Stimulated activated CD8-positive, alpha-beta memory T cell treated with anti-CD3 and anti-CD28 coated beads, Interleukin-7, amount 100 ng/mL, for 24 hours (primary cell): ENCODE measurements around the gene DOK3.

Source experiments
- DNase-seq: peaks from one replicate; pipeline ENCODE4 v3.0.0-alpha.2; 2020; ENCODE audit warnings: low read depth

The DOK3 gene

DNA sequence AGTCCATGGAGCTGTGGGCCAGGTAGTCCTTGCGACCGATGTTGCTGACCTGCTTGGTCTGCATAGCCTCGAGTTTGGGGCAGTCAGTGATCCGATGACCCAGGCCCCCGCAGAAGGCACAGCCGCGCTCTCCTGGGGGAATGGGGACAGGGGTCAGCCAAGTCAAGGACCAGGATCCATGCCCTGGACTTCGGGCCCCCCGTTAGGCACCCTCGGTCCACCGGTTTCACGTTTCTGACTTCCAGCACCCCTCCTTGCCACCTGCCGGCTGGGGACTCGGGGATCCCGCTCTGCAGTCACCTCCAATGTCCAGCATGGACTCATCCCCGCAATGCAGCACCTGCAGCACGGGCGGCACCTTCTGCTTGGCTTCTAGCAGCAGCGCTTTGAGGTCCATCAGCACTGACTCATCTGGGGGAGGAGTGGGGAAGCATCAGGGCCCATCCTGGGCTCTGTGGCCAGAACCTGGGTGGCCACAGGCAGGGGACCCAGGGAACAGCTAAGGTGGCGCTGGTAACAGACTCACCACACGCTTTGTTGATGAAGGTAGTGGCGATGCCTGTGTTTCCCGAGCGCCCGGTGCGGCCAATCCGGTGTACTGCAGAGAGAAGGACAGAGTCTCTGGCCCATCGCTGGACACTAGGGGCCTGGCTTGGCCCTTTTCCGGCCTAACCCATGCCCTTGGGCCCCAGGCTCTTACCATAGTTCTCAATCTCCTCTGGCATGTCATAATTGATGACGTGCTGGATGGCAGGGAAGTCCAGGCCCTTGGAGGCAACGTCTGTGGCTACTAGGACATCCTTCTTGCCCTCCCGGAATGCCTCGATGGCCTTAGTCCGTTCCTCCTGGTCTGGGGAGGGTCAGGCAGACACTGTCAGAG, 2.4 kb upstream of the DOK3 start:
- no peak for DNase-seq

DNA sequence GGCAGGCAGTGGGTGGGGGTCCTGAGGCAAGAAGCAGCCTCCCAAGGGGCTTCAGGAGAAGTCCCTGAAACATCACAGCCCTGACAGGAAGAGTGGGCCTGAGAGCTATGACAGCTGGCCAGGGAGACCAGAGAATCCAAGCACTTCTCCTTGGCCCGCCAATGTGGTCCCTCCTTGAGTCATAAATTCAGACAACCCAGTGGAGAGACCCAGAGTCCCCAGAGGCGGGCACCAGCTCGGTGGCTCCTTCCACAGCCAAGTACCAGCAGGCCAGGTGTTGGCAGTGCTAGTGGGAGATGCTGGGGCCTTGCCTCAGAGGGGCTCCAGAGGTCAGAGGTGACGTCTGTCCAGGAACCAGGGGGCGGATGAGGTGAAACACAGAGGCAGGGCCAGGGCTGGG, 1.6 kb upstream of the DOK3 start:
- DNase-seq, result no peak

DNA sequence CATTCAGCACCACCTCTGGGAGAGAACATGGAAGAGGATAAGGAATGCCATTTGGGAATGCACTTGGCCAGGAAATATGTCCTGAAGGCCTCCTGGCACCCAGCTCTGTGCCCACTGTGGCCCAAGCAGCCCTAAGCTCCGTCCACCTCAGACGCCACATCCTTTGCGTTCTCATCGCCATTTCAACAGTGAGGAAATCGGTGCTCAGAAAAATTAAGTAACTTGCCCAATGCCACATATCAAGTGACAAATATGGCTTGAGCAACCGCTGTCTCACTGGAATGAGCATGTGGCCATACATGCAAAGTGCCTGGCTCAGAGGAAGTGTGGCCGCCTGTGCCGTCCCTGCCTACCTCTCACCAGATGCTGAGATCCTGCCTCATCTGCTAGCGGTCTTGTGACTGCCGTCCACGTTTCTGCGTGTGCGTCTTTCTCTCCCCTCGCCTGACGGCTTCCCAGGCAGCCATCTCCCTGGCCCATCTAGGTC, 984 bp upstream of the DOK3 start:
- no peak for DNase-seq

DNA sequence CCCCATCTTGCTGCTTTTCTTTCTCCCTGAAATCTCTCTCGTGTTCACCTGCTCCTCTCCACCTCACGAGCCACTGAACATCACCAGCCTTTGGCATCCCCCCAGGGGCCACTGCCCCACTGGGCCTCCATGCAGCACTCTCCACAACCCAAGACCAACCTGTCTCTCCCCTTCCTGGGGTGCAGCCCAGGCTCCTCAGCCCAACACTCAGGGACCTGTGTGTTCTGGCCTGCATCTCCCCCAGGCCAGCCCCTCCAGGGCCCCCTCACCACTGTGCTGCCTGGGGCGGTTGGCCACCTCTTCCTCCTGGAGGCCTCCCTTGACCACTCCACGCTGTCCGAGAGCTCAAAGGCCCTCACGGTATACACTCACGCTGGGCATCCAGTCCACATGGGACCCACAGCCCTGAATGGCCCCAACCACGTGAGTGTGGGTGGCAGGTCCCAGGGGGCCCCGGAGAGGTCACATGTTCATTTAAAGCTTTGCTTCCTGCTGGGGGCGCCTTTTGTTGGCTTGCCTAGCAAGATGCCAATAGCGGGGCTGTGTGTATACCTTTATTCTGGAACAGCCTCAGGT, 453 bp upstream of the DOK3 start:
- DNase-seq, result no peak

- DNase-seq, result no peak
These were observed 789 bp downstream of the DOK3 start for GRCh38 chr5:177508837-177509236.

GRCh38 chr5:177508221-177508611, 1.4 kb downstream of the DOK3 start:
- DNase-seq, result no peak

- DNase-seq, result no peak
These were observed 1.9 kb downstream of the DOK3 start for GRCh38 chr5:177507596-177508220.

- no peak for DNase-seq
These were observed 2.5 kb downstream of the DOK3 start for GRCh38 chr5:177507165-177507564.

- DNase-seq, result no peak
These were observed 4.6 kb downstream of the DOK3 start for GRCh38 chr5:177505075-177505474.

DNA sequence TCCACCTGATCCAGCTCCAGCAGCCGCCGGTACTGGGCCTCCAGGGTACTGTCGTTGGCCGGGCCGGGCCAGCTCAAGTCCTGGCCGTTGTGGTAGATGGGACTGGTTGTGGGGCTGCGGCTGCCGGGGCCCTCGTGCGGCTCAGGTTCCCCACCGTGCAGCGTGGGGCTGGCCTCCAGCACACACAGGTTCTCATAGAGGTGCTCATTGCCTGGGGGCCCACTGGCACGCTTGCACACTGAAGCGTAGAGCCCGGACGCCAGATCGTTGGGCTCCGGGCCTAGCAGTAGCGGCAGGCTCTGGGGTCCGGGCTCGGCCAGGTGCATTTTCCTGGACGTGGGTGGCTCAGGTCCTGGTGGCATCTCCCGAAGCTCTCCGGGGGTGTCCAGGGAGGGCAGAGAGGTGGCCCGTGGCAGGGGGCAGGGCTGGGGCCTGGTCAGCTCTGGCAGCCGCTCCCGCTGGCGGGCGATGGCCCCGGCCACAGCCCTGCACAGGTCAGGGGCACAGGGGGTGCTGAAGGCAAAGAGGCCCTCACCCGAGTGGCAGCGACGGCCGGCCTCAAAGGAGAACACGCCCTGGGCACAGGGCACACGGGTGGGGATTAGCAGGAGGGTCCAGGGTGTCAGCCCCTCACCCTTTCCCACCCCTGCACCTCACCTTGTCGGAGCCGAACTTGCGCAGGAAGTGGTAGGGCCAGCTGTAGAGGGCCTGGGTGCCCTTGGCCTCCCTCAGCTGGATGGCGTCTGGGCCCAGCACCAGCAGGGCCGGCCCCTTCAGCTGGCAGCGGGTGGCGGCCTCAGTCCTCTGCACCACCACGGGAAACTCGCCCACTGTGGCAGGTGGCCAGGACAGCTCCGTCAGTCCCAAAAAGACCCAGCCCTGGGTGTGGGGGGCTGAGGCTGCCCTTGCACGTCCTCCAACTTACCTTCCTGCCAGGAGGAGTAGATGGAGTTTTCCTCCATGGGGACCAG, 5.3 kb downstream of the DOK3 start:
- DNase-seq, result no peak

DNA sequence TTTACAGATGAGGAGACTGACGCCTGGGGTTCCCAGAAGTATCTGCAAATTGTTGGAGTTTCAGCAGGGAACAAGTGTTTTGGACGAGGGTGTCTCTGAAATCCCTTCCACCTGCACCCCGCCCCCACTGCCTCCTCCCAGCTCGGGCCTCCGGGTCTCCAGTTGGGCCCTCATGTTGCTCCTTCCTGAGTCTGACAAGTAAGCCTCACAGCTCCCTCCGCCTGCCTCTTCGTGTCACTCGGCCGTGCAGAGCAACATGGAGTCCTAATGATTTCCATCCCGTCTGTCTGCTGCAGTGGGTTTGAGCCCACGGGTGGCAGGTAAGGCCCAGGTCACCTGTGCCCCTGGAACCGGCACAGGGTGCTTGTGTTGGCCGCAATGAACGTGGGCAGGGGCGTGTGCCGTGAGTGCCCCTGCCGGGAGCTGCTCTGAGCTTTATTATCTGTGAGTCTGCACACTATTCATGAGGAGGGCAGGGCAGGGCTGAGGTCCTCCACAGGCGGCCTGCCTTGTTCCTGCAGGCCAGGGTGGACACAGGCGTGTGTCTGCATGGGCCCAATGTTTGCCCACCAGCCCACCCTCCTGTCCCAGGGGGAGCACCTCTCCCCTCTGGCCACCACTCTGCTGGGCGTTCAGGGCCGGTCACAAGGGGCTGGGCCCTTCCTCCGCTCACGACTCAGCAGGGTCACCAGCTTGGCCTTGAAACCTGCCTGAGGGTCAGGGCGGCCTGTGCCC, 6.1 kb downstream of the DOK3 start:
- no peak for DNase-seq

- DNase-seq, result no peak
These were observed 6.7 kb downstream of the DOK3 start for GRCh38 chr5:177502886-177503285.

DNA sequence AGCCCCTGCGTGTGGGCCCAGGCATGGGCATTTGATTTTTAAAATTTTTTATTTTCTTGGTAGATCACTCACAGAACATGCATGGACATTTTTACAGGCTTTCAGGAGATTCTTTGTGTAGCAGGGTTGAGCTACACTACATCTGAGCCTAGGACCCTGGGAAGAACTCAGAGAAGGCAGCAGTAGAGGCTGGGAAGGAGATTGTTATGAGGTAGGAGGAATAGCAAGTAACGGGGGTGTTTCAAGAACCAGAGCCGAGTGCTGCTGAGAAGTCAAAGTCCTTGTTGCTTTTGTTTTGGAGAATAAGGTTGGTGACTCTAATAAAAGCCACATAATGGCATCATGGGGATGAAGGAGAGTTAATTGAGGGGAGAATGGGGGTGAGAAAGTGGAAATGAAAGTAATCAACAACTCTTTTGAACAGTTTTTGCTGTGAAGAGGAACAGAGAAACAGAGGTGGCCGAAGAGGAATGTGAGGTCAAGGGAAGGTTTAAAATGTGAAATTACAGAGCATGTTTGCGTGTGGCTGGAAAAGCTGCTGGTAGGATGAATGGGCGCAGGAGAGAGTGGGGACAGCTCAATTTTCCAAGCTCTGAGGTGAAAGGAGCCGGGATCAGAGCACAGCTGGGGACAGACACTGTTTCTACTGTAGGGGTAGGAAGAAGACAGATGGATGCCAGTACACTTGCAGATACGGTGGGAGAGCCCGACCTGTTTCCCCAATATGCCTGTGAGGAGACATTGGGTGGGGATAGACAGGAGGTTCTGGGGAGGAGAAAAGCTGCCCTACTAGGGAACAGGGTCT, 7.5 kb downstream of the DOK3 start:
- no peak for DNase-seq

- DNase-seq, result peak; percentile 86
These were observed 8.7 kb downstream of the DOK3 start for GRCh38 chr5:177500685-177501522.

DNA sequence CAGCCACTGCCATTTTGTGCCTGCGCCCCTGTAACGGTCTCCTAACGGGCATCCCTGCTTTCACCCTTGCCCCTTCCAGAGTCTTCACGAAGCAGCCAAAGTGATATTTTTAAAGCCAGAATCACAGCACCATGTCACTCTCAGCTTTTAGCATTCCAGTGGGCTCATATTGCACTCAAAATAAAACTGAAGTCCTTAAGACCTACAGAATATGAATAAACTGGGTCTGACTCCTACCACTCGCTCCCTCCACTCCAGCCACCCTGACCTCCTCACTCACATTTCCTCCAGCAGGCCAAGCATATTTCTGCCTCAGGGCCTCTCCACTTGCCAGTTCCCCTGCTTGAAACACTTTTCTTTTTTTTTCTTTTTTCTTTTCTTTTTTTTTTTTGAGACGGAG, 9.8 kb downstream of the DOK3 start:
- no peak for DNase-seq

DNA sequence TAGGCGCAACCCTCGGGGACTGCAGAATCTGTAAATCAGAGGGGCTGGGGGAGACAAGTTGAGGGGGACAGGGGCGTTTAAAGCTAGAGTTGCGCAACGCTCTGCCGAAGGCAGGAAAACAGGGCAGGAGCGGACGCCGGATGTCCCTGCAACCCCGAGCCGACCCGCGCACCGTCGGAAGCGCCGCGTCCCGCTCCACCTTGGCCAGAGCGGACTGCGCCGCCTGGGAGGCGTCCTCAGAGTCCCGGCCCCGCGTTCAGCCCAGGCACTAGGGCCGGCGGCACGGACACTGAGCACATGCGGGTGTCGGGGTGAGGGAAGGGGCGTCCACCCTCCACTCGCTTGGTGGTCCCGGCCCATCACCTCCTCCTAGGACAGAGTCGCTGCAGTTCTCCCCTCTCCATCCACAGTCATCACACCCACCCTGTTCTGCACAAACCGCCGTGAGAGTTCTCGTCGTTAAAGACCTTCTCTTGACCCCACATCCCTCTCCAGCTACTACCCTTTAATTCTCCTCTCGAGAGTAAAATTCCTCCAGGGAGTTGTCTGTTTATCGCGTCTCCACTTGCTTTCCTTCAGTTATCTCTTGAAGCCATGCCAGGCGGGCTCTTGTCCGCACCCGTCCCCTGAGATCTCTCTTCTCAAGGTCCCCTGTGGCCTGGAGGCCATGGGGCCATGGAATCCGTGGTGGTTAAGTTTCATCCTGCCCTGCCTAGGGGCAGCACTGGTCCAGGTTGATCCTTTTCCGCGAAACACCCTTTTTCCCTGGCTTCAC, 11.4 kb downstream of the DOK3 start:
- DNase-seq, result no peak

GRCh38 chr5:177497292-177498012, 12.2 kb downstream of the DOK3 start, which contains the start of gene PDLIM7:
Gene PDLIM7, minus strand, starts transcription at chr5:177497604. Its CDS starts 1,092 bp downstream, at chr5:177496512.
- DNase-seq, result peak; percentile 91
